ENCODE results near the gene CAD.

GRCh38 chr2:27261241-27261925 lies 44.2 kb downstream of the CAD start:
- TF ChIP-seq CTCF (IDR thresholded peaks at IDR 0.05) (no peak), POLR2A (IDR thresholded peaks at IDR 0.05) (no peak)

All from esophagus squamous epithelium (tissue), 4 donors.